OCI-LY7 (cell line): ENCODE data around the gene GSG1L. TPM values are rescaled to one million over a fixed set of nuclear protein-coding genes. Genes with fewer than 3 reads are reported as not detected.

Experiments
- BruUV-seq: library from RNA; stranded (reverse); fragments of 400-500 nt; replicated peaks from 2 replicates; lab custom pipeline; 2021; lab: Mats Ljungman, UMichigan
- CTCF ChIA-PET: fragments of 300-600 bp; sonication (Branson Sonifier 250); formaldehyde crosslinking; loops from one replicate; lab custom pipeline; 2022; ENCODE audit warnings: antibody characterized with exemption; ENCODE audit not compliant: unreplicated experiment; lab: Charles Lee
- POLR2A ChIA-PET: fragments of 300-600 bp; sonication (Branson Sonifier 250); formaldehyde crosslinking; loops from one replicate; lab custom pipeline; 2022; ENCODE audit warnings: antibody characterized with exemption; lab: Charles Lee
- DNase-seq: peaks from one replicate; pipeline ENCODE4 v3.0.0-alpha.2; 2015; ENCODE audit warnings: low spot score
- H2AFZ ChIP-seq: fragments of 200-600 bp; sonication (generic), shearing (Covaris generic); 2 replicates; pipeline ENCODE4 v1.6.1; 2014; ENCODE audit warnings: mild to moderate bottlenecking, antibody characterized with exemption, low read length, moderate library complexity
- H3K27ac ChIP-seq: fragments of 200-600 bp; sonication (generic); 2 replicates; pipeline ENCODE4 v1.5.1; 2014; ENCODE audit warnings: mixed run types, low read depth, mild to moderate bottlenecking, moderate library complexity, low read length, inconsistent platforms; ENCODE audit not compliant: poor library complexity, severe bottlenecking
- H3K36me3 ChIP-seq: fragments of 200-600 bp; sonication (generic); 2 replicates; pipeline ENCODE4 v1.6.1; 2014; ENCODE audit warnings: mild to moderate bottlenecking, antibody characterized with exemption, low read length, moderate library complexity, mixed read lengths; ENCODE audit not compliant: insufficient read depth
- H3K4me1 ChIP-seq: fragments of 200-600 bp; sonication (generic); 2 replicates; pipeline ENCODE4 v1.5.1; 2014; ENCODE audit warnings: mild to moderate bottlenecking, low read length; ENCODE audit not compliant: insufficient read depth, poor library complexity, severe bottlenecking
- H3K4me2 ChIP-seq: fragments of 200-600 bp; sonication (generic); 2 replicates; pipeline ENCODE4 v1.6.1; 2014; ENCODE audit warnings: mild to moderate bottlenecking, low read length
- H3K4me3 ChIP-seq: fragments of 200-600 bp; sonication (generic); 2 replicates; pipeline ENCODE4 v1.5.1; 2014; ENCODE audit warnings: mild to moderate bottlenecking, low read depth, low read length; ENCODE audit not compliant: poor library complexity, severe bottlenecking
- H3K79me2 ChIP-seq: fragments of 200-600 bp; sonication (generic); 2 replicates; pipeline ENCODE4 v1.6.1; 2016; ENCODE audit warnings: low read depth, mild to moderate bottlenecking, low read length, moderate library complexity, mixed read lengths; ENCODE audit not compliant: insufficient read depth
- H3K9me2 ChIP-seq: fragments of 200-600 bp; sonication (generic); 2 replicates; pipeline ENCODE4 v1.6.1; 2016; ENCODE audit warnings: mild to moderate bottlenecking, low read length, mixed read lengths; ENCODE audit not compliant: insufficient read depth
- H3K9me3 ChIP-seq: fragments of 200-600 bp; sonication (generic); 2 replicates; pipeline ENCODE4 v1.6.1; 2014; ENCODE audit warnings: mild to moderate bottlenecking, mixed run types, low read length, mixed read lengths
- H4K20me1 ChIP-seq: fragments of 200-600 bp; sonication (generic); 2 replicates; pipeline ENCODE4 v1.6.1; 2014; ENCODE audit warnings: mild to moderate bottlenecking, antibody characterized with exemption, low read length, moderate library complexity, mixed read lengths; ENCODE audit not compliant: insufficient read depth
- EZH2phosphoT487 ChIP-seq: fragments of 200-600 bp; sonication (generic); IDR thresholded peaks from 2 replicates; pipeline ENCODE4 v1.6.1; 2018; ENCODE audit warnings: low read depth, borderline replicate concordance, mild to moderate bottlenecking, mixed run types, antibody characterized with exemption, low read length, moderate library complexity, mixed read lengths
- intact Hi-C: fragments of 100-400 bp; cut with micrococcal nuclease; formaldehyde crosslinking; loops from one replicate; pipeline ENCODE4 v1.10.0; 2022; ENCODE audit not compliant: unreplicated experiment
- total RNA-seq, 2 experiments: library from RNA; depleted of rRNA in 1 of 2; stranded (reverse); fragments of >200 nt in 1 of 2; shearing (Covaris generic) in 1 of 2; gene quantifications; 2 replicates each; pipeline ENCODE4 v1.2.3, GENCODE V29; 2014 to 2022
- TF ChIP-seq, protein P1 (sequence below): fragments of 200-600 bp; sonication (generic); conservative IDR thresholded peaks from 2 replicates; pipeline ENCODE4 v1.5.1; 2014; ENCODE audit warnings: mild to moderate bottlenecking, antibody characterized with exemption, low read length, moderate library complexity, mixed read lengths

Gene GSG1L
- total RNA-seq, 2 experiments from 2014 or later, result not detected

- H2AFZ ChIP-seq, result no peak overlapping the region
- intact Hi-C loops, result no loop called here
- H3K4me1 ChIP-seq, result no peaks in the 10 kb centered on the region
- no peaks in the 10 kb centered on the region for H3K9me2 ChIP-seq
- no peak overlapping the region for H3K4me3 ChIP-seq
- POLR2A ChIA-PET, result interaction anchor here (0.6 kb wide), 1 partner anchor 217 kb away, joined by 3 read pairs; no protein-coding TSS in a partner anchor
- DNase-seq, result no peak
- no peaks in the 10 kb centered on the region for H3K79me2 ChIP-seq
- BruUV-seq, result no TSS peak
- H3K4me2 ChIP-seq, result no peak overlapping the region
- no peaks in the 10 kb centered on the region for H3K9me3 ChIP-seq
- H3K36me3 ChIP-seq, result no peaks in the 10 kb centered on the region
- no peaks in the 10 kb centered on the region for H4K20me1 ChIP-seq
- CTCF ChIA-PET, result no interaction called here
- no peak for TF ChIP-seq EZH2phosphoT487
- TF ChIP-seq, protein P1, sequence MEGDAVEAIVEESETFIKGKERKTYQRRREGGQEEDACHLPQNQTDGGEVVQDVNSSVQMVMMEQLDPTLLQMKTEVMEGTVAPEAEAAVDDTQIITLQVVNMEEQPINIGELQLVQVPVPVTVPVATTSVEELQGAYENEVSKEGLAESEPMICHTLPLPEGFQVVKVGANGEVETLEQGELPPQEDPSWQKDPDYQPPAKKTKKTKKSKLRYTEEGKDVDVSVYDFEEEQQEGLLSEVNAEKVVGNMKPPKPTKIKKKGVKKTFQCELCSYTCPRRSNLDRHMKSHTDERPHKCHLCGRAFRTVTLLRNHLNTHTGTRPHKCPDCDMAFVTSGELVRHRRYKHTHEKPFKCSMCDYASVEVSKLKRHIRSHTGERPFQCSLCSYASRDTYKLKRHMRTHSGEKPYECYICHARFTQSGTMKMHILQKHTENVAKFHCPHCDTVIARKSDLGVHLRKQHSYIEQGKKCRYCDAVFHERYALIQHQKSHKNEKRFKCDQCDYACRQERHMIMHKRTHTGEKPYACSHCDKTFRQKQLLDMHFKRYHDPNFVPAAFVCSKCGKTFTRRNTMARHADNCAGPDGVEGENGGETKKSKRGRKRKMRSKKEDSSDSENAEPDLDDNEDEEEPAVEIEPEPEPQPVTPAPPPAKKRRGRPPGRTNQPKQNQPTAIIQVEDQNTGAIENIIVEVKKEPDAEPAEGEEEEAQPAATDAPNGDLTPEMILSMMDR, result no peak
- no peak overlapping the region for H3K27ac ChIP-seq
Observed at GRCh38 chr16:27921134-27921533, 142.4 kb downstream of the GSG1L start.

DNA sequence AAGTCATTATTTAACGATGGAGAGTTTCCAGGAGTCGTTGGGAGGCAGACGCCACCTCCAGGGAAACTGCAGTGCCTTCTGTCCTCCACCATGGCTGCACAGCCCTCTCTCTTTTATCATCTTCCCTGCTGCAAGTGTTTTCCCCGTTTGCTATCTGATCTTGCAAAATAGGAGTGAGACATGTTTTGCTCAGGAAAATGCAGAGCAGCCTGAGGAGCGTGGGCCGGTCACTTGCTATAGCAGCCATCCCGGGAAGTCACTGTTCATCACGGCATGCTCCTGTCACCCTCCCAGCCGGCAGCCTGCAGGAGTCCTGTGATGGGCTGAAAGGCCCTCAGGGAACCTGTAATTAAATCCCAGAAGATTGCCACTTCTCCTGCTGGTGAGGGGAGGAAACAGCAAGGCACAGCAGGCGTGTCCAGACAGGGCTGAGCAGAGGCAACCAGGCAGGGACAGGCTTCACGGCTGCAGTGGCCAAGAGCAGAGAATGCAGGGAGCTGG is 143.1 kb downstream of the GSG1L start:
- H3K4me3 ChIP-seq, result no peak overlapping the region
- no peaks in the 10 kb centered on the region for H3K4me1 ChIP-seq
- no peak for DNase-seq
- no TSS peak for BruUV-seq
- no peaks in the 10 kb centered on the region for H4K20me1 ChIP-seq
- no peaks in the 10 kb centered on the region for H3K79me2 ChIP-seq
- intact Hi-C loops, result no loop called here
- no peak overlapping the region for H3K4me2 ChIP-seq
- ChIA-PET CTCF (no interaction called here), POLR2A (interaction anchor here (0.6 kb wide), 1 partner anchor 216 kb away, joined by 3 read pairs; no protein-coding TSS in a partner anchor)
- H3K9me2 ChIP-seq, result no peaks in the 10 kb centered on the region
- no peaks in the 10 kb centered on the region for H3K36me3 ChIP-seq
- TF ChIP-seq EZH2phosphoT487, result no peak
- TF ChIP-seq, protein P1, result no peak
- no peaks in the 10 kb centered on the region for H3K9me3 ChIP-seq
- no peak overlapping the region for H3K27ac ChIP-seq
- H2AFZ ChIP-seq, result no peak overlapping the region

DNA sequence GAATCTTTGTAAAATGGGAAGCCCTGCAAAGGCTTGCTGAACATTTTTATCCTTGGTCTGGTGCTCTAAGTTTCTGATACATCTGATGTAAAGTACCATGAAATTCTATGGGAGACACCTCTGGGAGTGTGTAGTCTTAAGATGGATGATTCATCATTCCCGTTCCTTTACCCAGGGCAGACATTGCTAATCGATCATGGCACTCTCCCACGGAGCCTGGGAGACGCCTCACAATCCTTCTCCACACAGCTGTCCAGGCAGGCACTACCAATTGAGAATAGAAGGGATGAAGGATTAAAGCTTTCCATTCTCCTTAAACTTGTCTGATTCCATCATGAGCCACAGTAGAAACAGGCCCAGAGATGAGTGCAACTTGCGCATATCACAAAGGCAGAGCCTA is 144.8 kb downstream of the GSG1L start:
- BruUV-seq, result no TSS peak
- Histone ChIP-seq H3K36me3 (no peaks in the 10 kb centered on the region), H4K20me1 (no peaks in the 10 kb centered on the region), H3K4me3 (no peak overlapping the region), H3K27ac (no peak overlapping the region), H3K9me3 (no peaks in the 10 kb centered on the region), H3K4me1 (no peaks in the 10 kb centered on the region), H3K79me2 (no peaks in the 10 kb centered on the region), H2AFZ (no peak overlapping the region), H3K4me2 (no peak overlapping the region), H3K9me2 (no peaks in the 10 kb centered on the region)
- POLR2A ChIA-PET, result no interaction called here
- CTCF ChIA-PET, result no interaction called here
- no peak for DNase-seq
- intact Hi-C loops, result no loop called here
- no peak for TF ChIP-seq EZH2phosphoT487
- TF ChIP-seq, protein P1, result no peak
